Erythroblast (primary cell): ENCODE measurements around the gene HPN.

Source experiments
- GATA1 ChIP-seq: IDR thresholded peaks from 2 replicates; pipeline ENCODE4 v1.6.1; 2011; ENCODE audit warnings: low read depth, mild to moderate bottlenecking, control low read depth, low read length, moderate library complexity
- POLR2A ChIP-seq: IDR thresholded peaks from 2 replicates; pipeline ENCODE4 v1.6.1; 2011; ENCODE audit warnings: mild to moderate bottlenecking, low read length

DNA sequence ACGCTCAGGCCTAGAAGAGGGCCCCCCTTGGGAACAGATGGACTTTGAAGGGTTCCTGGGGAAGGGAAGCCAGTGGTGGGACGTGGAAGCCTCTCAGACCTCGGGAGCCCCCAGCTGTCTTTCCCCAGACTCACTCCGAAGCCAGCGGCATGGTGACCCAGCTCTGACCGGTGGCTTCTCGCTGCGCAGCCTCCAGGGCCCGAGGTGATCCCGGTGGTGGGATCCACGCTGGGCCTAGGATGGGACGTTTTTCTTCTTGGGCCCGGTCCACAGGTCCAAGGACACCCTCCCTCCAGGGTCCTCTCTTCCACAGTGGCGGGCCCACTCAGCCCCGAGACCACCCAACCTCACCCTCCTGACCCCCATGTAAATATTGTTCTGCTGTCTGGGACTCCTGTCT is 24.6 kb downstream of the HPN start:
- no peak for TF ChIP-seq POLR2A
- TF ChIP-seq GATA1, result no peak
